ENCODE measurements around the gene PEX10.

Gene PEX10

DNA sequence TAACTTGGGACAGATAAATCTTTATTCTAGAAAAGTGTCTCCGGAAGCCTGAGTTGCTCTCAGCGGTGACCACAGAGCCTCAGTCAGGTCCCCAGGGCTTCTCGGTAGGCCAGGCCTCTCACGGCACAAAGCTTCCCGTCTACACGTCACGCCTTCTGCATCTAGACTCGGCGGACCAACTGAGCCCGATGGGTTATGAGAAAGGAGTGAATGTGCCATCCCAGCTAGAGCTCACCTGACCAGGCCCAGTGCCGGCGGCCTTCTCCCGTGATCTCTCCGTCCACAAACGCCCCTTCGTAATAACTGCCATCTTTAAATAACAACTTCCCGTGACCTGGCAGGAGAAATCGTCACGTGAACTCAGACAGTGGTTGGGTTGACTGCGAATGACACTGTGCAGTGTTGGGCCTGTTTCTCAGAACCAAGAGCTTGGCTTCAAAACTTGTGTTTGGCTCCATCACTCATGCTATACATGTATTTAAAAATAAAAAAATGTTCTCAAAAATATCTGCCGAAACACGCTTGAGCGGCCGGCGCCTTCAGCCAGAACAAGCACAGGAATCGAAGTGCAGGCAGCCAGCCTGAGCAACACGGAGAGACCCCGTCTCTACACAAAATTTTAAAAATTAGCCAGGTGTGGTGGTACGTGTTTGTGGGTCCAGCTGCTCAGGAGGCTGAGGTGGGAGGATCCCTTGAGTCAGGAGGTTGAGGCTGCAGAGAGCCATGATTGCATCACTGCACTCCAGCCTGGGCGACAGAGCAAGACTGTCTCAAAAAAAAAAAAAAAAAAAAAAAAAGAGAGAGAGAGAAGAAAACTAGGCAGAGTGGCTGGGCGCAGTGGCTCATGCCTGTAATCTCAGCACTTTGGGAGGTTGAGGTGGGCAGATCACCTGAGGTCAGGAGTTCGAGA lies 24.1 kb downstream of the PEX10 start:
- no peak for DNase-seq (ENCODE audit: low read depth in 3 of 3)

DNA sequence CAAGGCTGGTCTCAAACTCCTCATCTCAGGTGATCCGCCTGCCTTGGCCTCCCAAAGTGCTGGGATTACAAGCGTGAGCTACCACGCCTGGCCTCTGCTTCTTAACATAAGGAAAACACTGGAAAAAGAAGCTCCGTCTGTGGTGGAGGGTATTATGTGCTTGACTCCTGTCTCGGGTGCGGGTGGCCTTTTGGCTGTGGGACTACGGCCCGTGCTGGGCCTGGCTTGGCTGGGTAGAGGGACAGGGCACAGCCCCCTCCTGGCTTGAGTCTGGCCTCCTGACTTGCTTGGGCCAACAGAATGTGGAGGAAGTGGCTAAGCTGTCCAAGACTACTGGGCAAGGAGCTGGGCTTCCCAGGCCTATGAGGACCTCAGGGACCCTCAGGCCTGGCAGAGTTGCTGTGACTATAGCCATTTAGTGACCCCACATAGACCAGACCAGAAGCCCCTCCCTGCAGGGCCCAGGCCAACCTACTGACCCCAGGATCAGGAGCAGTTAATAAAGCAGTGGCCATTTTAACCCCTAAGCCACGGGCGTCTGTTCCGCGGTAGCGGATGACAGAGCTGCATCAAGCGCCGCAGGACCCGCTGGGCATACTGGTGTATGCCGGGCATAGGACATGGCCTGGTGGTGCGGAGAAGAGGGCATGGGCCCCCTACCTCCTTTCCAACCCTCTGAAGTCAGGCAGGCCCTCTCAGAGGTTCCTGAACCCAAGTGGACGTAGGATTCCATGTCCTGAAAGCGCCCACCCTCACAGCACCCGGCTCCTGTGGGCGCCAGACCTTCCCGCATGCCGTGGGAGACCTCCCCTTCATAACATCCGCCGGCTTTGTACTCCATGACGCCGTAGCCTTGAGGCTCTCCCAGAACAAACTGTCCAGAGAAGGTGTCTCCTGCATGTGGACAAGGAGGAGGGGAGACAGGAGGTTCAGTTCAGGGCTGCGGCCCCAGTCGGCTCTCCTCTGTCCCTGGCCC lies 25.4 kb downstream of the PEX10 start:
- DNase-seq (ENCODE audit: low read depth in 3 of 3) = no peak

DNA sequence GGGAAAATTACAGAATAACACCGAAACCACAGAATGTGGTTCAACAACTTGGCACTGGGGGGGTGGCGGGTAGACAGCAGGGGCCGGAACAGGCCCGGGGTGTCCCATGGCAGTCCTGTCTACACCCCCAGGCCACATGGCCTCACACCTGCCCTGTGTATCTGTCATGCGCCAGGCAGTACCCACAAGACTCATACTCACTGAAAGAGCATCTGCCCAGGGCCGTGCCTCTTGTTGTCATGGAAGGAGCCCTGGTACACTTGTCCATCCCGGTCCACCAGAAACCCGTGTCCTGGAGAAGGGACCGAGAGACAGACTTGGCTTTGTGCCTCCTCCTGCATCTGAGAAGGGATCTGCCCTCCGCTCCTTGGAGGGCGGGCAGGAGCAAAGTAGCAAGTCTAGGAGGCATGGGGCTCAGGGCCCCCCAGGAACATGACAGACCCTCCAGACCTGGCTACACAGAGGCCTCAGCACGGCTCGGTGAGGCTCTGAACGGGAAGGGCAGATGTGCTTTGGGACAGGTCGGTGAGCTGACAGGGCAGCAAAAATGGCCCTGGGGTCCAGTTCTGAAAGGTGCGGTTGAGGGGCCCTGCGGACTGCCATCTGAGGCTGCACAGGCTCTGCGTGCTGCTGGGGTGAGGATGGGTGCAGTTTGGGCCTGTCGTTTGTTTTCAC lies 26.6 kb downstream of the PEX10 start:
- no peak for DNase-seq (ENCODE audit: low read depth in 3 of 3)

GRCh38 chr1:2384941-2385481 lies 27.4 kb downstream of the PEX10 start:
- DNase-seq (ENCODE audit: low read depth in 3 of 3) = no peak

GRCh38 chr1:2384130-2384860 lies 28.1 kb downstream of the PEX10 start:
- DNase-seq (ENCODE audit: low read depth in 3 of 3) = no peak

GRCh38 chr1:2383576-2383975 lies 28.8 kb downstream of the PEX10 start:
- no peak for DNase-seq (ENCODE audit: low read depth in 3 of 3)

DNA sequence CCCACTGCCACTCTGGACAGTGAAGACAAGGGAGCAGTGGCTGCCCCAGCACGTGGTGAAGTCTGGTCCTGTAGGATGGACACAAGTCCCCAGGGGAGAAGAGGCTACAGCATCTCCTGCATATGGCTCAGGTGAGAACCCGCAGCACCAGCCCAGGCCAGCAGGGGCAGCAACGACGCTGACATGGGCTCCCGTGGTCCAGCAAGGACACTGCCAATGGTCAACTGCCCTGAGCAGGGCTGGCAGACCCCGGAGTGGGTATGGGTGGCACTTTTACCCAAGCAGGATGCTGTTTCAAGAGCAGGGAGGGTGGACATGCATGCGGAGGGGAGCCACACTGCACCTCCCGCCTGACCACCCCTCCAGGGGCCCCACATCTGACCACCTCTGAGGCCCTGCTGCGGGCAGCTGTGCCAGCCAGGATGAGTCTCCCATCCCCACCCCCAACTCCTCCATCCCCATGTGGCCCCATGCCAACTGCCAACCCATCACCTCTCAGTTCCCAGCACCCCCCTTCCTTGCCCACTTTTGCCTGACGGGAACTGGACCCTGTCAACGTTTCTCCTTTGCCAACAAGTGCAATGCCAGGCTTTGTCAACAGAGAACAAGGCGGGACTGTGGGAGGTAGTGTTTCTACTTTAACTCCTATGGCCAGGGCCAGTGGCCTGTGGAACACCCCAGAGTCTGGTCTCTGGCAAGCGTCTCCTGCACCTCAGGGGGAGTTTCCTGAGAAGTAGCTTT lies 29.6 kb downstream of the PEX10 start:
- DNase-seq (ENCODE audit: low read depth in 3 of 3) = no peak

GRCh38 chr1:2381741-2382620 lies 30.4 kb downstream of the PEX10 start:
- DNase-seq (ENCODE audit: low read depth in 3 of 3) = peak; percentile 51 to 73 (median 59)

DNA sequence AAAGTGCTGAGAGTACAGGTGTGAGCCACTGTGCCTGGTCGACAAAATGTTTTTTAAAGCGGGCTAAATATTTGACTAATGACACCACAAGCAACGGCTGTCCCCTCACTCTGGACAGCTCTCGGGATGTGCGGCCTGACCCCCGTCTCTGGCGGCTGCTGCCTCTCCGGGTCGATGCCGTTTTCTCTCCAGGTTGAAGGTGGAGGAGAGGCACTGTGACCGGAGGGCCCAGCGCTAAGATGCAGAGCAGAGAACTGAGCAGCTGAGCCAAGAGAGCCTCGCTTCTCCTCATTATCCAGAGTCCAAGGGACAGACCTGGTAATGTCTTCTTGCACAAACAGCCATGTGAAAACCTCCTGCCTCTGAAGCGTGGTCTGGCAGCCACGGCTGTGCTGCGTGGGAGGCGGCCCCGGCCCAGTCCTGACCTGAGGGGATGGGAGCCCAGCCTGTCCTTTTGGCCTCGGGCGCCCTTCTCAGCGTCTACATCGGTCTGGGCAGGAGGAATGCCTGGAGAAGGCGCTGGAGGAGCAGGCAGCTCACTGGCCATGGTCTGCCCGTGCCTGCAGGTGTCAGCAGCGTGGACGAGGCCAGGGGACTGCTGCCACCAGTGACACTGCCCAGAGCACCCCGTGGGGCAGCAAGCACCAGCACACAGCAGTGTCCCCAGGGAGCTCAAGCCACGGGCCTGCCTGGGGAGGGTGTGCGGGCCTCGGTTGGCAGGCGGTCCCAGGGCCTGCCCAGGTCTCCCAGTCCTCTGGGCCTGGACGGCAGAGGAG lies 31.4 kb downstream of the PEX10 start:
- no peak for DNase-seq (ENCODE audit: low read depth in 3 of 3)

- no peak for DNase-seq (ENCODE audit: low read depth in 3 of 3)
Measured at GRCh38 chr1:2379733-2380404, 32.5 kb downstream of the PEX10 start.

DNA sequence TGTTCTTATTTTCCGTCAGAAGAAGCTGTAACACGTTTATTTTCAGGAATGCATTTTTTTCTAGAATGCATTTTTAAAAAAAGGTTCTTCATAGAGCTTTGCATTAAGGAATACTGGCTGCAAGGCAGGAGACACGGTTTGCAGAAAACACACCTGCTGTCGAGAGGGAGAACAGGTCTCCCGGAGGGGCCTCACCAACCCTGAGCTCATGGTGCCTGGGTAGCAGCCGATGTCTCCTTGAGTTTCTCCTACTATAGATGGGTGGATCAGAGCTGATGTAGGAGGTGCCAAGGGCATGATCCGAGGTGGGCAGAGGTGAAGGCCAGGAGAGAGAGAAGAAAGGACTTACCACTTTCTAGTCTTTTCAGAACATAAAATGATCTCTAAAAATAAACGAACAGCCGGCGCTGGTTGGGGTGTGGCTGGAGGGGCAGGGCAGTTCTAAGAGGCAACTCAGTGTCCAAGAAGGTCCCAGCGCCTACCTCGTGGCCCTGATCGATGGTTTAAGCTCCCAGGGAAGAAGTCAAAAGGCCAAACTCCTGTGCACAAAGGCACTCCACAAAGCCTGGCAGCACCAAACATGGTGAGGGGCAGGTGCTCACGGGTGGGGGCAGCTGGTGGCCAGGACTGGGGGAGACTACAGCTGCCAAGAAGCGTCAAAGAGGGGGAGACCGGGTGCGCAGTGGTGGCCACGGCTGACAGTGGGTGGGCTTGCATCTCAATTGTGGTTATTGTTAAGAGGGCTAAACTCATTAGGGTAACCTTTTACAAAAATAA lies 33.2 kb downstream of the PEX10 start:
- no peak for DNase-seq (ENCODE audit: low read depth in 3 of 3)

DNA sequence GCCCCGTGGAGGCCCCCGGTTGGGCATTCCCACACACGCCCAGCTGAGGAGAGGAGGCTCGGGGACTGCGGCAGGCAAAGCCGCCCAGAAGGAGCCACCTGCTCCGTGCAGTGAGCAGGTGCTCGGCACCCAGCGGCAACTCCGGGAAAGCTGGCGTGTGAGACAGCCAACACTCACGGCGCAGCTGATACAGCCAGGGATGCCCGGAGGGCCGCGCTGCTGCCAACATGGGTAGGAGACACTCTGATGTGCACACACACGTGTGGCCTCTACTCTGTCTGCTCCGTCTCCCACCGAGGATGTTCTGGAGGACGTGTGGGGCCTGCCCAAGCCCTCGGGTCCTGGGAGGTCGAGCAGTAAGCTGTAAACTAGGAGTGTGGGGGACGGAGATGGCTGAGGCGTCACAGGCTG lies 33.9 kb downstream of the PEX10 start:
- DNase-seq (ENCODE audit: low read depth in 3 of 3) = no peak

DNA sequence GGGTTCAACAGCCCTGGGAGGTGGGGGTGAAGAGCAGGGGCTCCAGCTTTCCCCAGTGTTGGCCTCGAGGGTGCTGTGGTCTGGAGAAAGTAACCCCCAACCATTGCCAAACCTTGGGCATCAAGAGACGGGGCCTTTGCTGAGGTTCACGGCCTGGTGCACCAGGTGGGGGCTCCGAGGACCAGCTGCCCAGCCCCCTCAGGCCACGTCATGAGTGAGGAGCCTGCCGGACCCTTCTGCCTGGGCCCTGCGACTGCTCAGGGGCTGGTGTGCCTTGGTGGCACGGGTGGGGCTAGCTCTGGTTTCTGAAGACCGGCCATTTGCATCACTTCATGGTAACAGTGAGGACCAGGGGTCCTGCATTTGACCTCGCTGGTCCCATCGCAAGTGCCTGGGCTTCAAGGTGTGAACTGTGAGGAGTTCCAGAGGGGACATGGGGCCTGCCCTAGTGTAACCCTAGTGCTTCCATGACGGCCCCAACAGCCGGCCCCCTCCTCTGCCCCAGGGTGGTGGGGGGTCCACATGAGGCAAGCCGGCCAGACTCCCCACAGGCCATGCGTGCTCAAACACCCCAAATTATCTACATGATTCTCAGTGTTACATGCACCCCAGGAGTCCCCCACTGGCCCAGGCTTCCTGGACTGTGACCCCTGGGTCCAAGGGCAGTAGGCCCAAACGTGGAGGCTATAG lies 34.5 kb downstream of the PEX10 start:
- no peak for DNase-seq (ENCODE audit: low read depth in 3 of 3)

GRCh38 chr1:2376931-2377672 lies 35.3 kb downstream of the PEX10 start:
- no peak for DNase-seq (ENCODE audit: low read depth in 3 of 3)

GRCh38 chr1:2376261-2376741 lies 36.1 kb downstream of the PEX10 start:
- no peak for DNase-seq (ENCODE audit: low read depth in 3 of 3)

DNA sequence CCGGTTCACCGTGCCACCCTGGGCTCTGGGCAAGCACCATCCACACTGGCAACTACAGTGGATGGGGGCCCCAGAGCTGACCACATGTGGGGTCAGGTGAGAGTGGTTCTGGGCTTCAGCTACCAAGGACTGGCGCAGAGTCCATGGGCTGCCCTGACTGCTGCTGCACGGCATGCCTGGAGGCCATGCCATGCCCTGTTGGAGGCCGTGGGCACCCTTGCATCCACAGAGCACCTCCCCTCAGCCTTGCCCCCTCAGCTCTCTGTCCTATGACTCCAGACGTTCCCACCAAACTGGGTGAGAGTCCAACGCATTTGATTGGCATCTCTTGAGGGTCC lies 36.5 kb downstream of the PEX10 start:
- DNase-seq (ENCODE audit: low read depth in 3 of 3) = no peak
